OCI-LY1 (cell line): ENCODE measurements around the gene TRIM6.

Source experiments
- H2AFZ ChIP-seq: fragments of 200-600 bp; sonication (generic), shearing (Covaris generic); 2 replicates; pipeline ENCODE4 v1.6.0; 2014; ENCODE audit warnings: antibody characterized with exemption, mild to moderate bottlenecking, low read length
- H3F3A ChIP-seq: fragments of 200-600 bp; sonication (generic), shearing (Covaris generic); 2 replicates; pipeline ENCODE4 v1.6.0; 2014; ENCODE audit warnings: mild to moderate bottlenecking, antibody characterized with exemption, low read length, moderate library complexity; ENCODE audit not compliant: insufficient read depth
- H3K27ac ChIP-seq: fragments of 200-600 bp; sonication (generic); 2 replicates; pipeline ENCODE4 v1.5.1; 2014; ENCODE audit warnings: low read length, mixed run types, mild to moderate bottlenecking, low read depth; ENCODE audit not compliant: poor library complexity, severe bottlenecking
- H3K27me3 ChIP-seq: fragments of 200-600 bp; sonication (generic); 2 replicates; pipeline ENCODE4 v1.6.0; 2014; ENCODE audit warnings: antibody characterized with exemption, mild to moderate bottlenecking, low read length, moderate library complexity; ENCODE audit not compliant: insufficient read depth
- H3K36me3 ChIP-seq: fragments of 200-600 bp; sonication (generic); 2 replicates; pipeline ENCODE4 v1.6.1; 2014; ENCODE audit warnings: mild to moderate bottlenecking, antibody characterized with exemption, low read length, moderate library complexity, mixed read lengths; ENCODE audit not compliant: insufficient read depth
- H3K4me1 ChIP-seq: fragments of 200-600 bp; sonication (generic); 2 replicates; pipeline ENCODE4 v1.5.1; 2014; ENCODE audit warnings: mild to moderate bottlenecking, low read length, moderate library complexity; ENCODE audit not compliant: insufficient read depth, severe bottlenecking
- H3K4me2 ChIP-seq: fragments of 200-600 bp; sonication (generic), shearing (Covaris generic); 2 replicates; pipeline ENCODE4 v1.6.1; 2014; ENCODE audit warnings: low read length
- H3K4me3 ChIP-seq: fragments of 200-600 bp; sonication (generic); 2 replicates; pipeline ENCODE4 v1.5.1; 2014; ENCODE audit warnings: low read length, low read depth, mild to moderate bottlenecking, mixed read lengths; ENCODE audit not compliant: poor library complexity, severe bottlenecking
- H3K79me2 ChIP-seq: fragments of 200-600 bp; shearing (Covaris generic); 2 replicates; pipeline ENCODE4 v1.6.1; 2016; ENCODE audit warnings: mixed run types, low read length, mixed read lengths; ENCODE audit not compliant: insufficient read depth
- H3K9ac ChIP-seq: fragments of 200-600 bp; sonication (generic), shearing (Covaris generic); 2 replicates; pipeline ENCODE4 v1.6.1; 2014; ENCODE audit warnings: mild to moderate bottlenecking, low read length, mixed read lengths
- H3K9me2 ChIP-seq: fragments of 200-600 bp; sonication (generic), shearing (Covaris generic); 2 replicates; pipeline ENCODE4 v1.6.1; 2014; ENCODE audit warnings: low read depth, mild to moderate bottlenecking, low read length, mixed read lengths
- H3K9me3 ChIP-seq: fragments of 200-600 bp; shearing (Covaris generic); 2 replicates; pipeline ENCODE4 v1.6.1; 2014; ENCODE audit warnings: low read length, mixed read lengths
- H4K20me1 ChIP-seq: fragments of 200-600 bp; sonication (generic), shearing (Covaris generic); 2 replicates; pipeline ENCODE4 v1.6.0; 2016; ENCODE audit warnings: mild to moderate bottlenecking, low read length; ENCODE audit not compliant: insufficient read depth
- EZH2 ChIP-seq: fragments of 200-600 bp; sonication (generic), shearing (Covaris generic); IDR thresholded peaks from 2 replicates; pipeline ENCODE4 v1.8.0; 2017; ENCODE audit warnings: borderline replicate concordance, mixed run types, mild to moderate bottlenecking, antibody characterized with exemption, low read length, moderate library complexity, mixed read lengths
- TF ChIP-seq, protein P1 (sequence below): fragments of 200-600 bp; sonication (generic), shearing (Covaris generic); IDR thresholded peaks from 2 replicates; pipeline ENCODE4 v1.5.1; 2017; ENCODE audit warnings: mild to moderate bottlenecking, antibody characterized with exemption, low read length, moderate library complexity, mixed read lengths

Gene TRIM6

DNA sequence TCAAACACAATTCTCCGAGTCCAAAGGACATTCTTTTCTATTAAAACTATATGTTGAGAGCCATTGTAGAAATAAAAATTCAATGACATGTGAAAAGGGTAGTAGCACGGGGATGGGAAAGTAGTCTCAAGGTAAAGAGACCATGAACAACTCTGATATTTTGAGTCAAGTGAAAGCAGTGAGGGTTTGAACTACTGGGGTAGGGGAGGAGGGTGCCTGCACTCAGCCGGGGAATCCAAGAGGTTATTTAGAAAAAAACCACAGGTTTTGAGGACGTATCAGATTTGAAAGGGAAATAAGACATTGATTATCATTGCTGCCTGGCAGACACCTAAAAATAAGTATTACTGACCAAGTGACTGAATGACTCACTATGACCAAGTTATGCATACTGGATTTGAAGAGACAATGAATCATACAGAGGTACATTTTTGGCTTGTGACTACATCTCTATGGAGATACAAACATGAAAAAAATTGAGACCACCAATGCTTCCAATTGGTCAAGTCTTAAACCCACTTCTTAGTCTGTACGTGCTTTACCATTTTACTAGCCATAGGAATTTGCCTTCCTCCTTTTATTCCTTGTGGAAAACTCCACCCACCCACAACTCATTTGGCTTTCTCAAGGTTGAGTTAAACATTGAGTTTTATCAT, 45.9 kb upstream of the TRIM6 start:
- H4K20me1 ChIP-seq: no peaks in the 10 kb centered on the region
- H3K4me1 ChIP-seq: no peaks in the 10 kb centered on the region
- TF ChIP-seq, protein P1, sequence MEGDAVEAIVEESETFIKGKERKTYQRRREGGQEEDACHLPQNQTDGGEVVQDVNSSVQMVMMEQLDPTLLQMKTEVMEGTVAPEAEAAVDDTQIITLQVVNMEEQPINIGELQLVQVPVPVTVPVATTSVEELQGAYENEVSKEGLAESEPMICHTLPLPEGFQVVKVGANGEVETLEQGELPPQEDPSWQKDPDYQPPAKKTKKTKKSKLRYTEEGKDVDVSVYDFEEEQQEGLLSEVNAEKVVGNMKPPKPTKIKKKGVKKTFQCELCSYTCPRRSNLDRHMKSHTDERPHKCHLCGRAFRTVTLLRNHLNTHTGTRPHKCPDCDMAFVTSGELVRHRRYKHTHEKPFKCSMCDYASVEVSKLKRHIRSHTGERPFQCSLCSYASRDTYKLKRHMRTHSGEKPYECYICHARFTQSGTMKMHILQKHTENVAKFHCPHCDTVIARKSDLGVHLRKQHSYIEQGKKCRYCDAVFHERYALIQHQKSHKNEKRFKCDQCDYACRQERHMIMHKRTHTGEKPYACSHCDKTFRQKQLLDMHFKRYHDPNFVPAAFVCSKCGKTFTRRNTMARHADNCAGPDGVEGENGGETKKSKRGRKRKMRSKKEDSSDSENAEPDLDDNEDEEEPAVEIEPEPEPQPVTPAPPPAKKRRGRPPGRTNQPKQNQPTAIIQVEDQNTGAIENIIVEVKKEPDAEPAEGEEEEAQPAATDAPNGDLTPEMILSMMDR: no peak
- no peak for TF ChIP-seq EZH2
- no peaks in the 10 kb centered on the region for H3K79me2 ChIP-seq
- H3K27ac ChIP-seq: no peak overlapping the region
- H3K9me3 ChIP-seq: no peaks in the 10 kb centered on the region
- H2AFZ ChIP-seq: no peak overlapping the region
- no peak overlapping the region for H3K9ac ChIP-seq
- no peaks in the 10 kb centered on the region for H3F3A ChIP-seq
- no peaks in the 10 kb centered on the region for H3K36me3 ChIP-seq
- H3K4me3 ChIP-seq: no peak overlapping the region
- no peaks in the 10 kb centered on the region for H3K9me2 ChIP-seq
- H3K27me3 ChIP-seq: no peaks in the 10 kb centered on the region
- H3K4me2 ChIP-seq: no peak overlapping the region

DNA sequence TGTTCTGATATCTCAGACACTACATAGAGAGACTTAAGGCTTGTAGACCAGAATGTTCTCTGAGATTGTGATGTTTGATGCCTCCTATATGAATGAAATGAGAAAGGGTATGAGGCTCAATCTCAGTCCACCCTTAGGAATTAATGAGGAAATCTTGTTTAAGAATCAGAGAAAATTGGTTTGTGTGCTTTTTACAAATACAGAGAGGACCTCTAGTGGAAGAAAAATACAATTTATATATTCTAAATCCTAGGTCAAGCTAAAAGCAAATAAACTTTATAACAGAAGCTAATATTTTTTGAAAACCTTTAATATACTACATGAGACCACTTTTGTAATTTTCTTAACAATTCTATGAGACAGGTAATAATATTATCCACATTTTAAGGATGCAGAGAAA, 43.1 kb upstream of the TRIM6 start:
- no peaks in the 10 kb centered on the region for H4K20me1 ChIP-seq
- H3K27me3 ChIP-seq: no peaks in the 10 kb centered on the region
- H3K4me3 ChIP-seq: no peak overlapping the region
- no peaks in the 10 kb centered on the region for H3K36me3 ChIP-seq
- no peaks in the 10 kb centered on the region for H3K4me1 ChIP-seq
- no peak overlapping the region for H3K27ac ChIP-seq
- no peaks in the 10 kb centered on the region for H3F3A ChIP-seq
- TF ChIP-seq, protein P1: no peak
- TF ChIP-seq EZH2: no peak
- no peak overlapping the region for H2AFZ ChIP-seq
- no peak overlapping the region for H3K9ac ChIP-seq
- H3K79me2 ChIP-seq: no peaks in the 10 kb centered on the region
- H3K4me2 ChIP-seq: no peak overlapping the region
- no peaks in the 10 kb centered on the region for H3K9me2 ChIP-seq
- H3K9me3 ChIP-seq: no peaks in the 10 kb centered on the region

DNA sequence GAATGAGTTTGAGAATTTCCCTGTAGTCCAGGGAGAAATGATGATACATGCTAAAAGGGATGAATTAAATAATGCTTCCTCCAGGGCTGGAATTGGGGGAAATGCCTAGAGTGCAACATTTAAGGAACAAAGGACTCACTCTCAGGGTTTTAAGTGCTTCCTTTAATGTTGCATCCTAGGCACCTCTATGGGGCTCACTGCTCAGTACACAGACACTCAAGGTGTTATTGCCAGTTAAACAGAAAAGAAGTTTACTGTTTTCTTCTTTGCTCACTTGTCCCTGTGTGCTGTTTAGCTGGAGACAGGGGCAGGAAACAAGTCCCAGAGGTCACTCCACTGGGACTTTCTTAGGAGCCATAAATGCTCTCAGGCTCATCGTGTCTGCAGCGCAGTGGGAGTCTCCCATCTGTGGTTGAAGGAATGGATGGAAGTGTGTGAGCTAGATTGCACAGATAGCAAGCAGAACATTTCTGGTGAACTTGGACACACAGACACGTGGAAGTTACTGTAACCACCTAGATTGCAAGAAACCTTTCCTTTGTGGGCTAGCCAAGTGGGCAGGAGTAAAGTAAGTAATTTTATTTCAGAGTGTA, 39.7 kb upstream of the TRIM6 start:
- Histone ChIP-seq H3K79me2 (no peaks in the 10 kb centered on the region), H3F3A (no peaks in the 10 kb centered on the region), H3K36me3 (no peaks in the 10 kb centered on the region), H3K9me3 (no peaks in the 10 kb centered on the region), H3K4me3 (no peak overlapping the region), H3K4me1 (no peaks in the 10 kb centered on the region), H2AFZ (no peak overlapping the region), H3K27me3 (no peaks in the 10 kb centered on the region), H4K20me1 (no peaks in the 10 kb centered on the region), H3K4me2 (no peak overlapping the region), H3K27ac (no peak overlapping the region), H3K9ac (no peak overlapping the region), H3K9me2 (no peaks in the 10 kb centered on the region)
- TF ChIP-seq, protein P1: no peak
- TF ChIP-seq EZH2: no peak
